Retinal pigment epithelial cell (primary cell): Measurements from ENCODE around the gene SERPINB3.
"Not testable (repeated sequence)": the region's sequence is repeated elsewhere in the genome, so short reads cannot be mapped to it uniquely, and the experiment has no call there.

Experiments
- DNase-seq: peaks from one replicate; pipeline ENCODE4 v3.0.0-alpha.2; 2010; ENCODE audit warnings: low read depth
- H3K4me3 ChIP-seq: 2 replicates; pipeline ENCODE4 v1.5.1; 2011; ENCODE audit warnings: mild to moderate bottlenecking, low read length, control low read depth, moderate library complexity
- TF ChIP-seq, protein P1 (sequence below): conservative IDR thresholded peaks from 2 replicates; pipeline ENCODE4 v1.5.1; 2011; ENCODE audit warnings: low read depth, low read length, control low read depth, inconsistent platforms

SERPINB3 gene

DNA sequence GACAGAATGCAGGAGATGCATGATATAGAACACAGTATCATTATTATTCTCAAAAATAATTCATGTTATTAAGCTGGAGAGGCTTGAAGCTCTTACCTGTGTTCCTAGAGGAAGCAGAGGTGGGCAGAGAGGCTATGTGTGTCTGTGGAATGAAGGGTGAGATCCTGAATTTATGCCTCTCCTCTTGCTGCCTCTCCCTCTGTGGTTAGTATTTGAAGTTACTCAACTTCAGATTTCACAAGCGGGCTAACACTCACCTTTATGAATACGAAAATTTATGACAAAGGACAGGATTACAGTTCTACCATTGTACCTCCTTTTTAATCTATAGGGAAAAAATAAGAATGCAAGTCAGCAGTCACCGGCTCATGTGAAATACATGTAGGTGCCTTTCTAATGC lies at the start of gene SERPINB3:
SERPINB3 (minus strand) TSS at position 144 of the 400 bp plus-strand sequence. CDS start 677 bp downstream, outside the sequence.
- not testable (repeated sequence) for DNase-seq, H3K4me3 ChIP-seq

DNA sequence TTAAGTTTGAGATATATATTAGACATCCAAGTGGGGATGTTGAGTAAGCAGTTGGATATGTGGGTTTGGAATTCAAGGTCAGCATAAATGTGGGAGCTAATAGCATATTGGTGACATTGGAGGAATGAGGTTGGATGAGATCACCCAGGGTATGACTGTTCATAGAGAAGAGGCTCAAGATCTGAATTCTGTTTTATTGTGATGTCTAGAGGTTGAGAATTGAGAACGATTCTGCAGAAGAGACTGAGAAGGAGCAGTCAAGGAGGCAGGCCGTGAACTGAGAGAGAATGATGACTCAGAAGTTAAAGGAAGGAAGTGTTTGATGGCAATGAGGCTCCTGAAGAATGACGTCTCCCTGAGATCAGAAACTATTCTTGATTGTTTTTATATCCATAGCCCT lies 47.0 kb upstream of the SERPINB3 start:
- H3K4me3 ChIP-seq: no peak overlapping the region
- TF ChIP-seq, protein P1, sequence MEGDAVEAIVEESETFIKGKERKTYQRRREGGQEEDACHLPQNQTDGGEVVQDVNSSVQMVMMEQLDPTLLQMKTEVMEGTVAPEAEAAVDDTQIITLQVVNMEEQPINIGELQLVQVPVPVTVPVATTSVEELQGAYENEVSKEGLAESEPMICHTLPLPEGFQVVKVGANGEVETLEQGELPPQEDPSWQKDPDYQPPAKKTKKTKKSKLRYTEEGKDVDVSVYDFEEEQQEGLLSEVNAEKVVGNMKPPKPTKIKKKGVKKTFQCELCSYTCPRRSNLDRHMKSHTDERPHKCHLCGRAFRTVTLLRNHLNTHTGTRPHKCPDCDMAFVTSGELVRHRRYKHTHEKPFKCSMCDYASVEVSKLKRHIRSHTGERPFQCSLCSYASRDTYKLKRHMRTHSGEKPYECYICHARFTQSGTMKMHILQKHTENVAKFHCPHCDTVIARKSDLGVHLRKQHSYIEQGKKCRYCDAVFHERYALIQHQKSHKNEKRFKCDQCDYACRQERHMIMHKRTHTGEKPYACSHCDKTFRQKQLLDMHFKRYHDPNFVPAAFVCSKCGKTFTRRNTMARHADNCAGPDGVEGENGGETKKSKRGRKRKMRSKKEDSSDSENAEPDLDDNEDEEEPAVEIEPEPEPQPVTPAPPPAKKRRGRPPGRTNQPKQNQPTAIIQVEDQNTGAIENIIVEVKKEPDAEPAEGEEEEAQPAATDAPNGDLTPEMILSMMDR: no peak
- DNase-seq: no peak

DNA sequence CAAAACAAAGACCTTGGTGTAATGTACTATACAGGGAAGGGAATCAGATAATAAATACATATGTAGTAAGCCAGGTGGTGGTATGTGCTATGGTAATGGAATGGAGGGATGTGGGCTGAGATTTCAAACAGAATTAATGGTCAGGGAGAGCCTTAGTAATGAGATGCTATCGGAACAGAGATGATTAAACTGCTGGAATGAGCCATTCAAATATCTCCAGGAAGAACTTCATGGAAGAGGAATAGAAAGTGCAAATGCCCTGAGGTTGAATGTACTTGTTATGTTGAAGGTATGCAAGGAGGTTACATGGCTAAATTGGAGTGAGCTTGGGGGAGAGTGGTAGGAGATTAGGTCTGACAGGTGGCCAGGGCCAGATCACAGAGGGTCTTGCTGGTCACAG lies 46.1 kb upstream of the SERPINB3 start:
- TF ChIP-seq, protein P1: no peak
- DNase-seq: no peak
- no peak overlapping the region for H3K4me3 ChIP-seq

GRCh38 chr18:63705401-63705800 lies 43.7 kb upstream of the SERPINB3 start:
- TF ChIP-seq, protein P1: no peak
- DNase-seq: no peak
- no peak overlapping the region for H3K4me3 ChIP-seq

- TF ChIP-seq, protein P1: no peak
- H3K4me3 ChIP-seq: no peak within 1 kb of the TSS
- DNase-seq: no peak
These were observed 41.0 kb upstream of the SERPINB3 start, which contains the start of gene SERPINB11 for GRCh38 chr18:63702660-63703059. SERPINB11 (plus strand) TSS chr18:63702960; CDS start chr18:63710194, 7,234 bp downstream.

- TF ChIP-seq, protein P1: no peak
- H3K4me3 ChIP-seq: no peak overlapping the region
- no peak for DNase-seq
These were observed 40.3 kb upstream of the SERPINB3 start for GRCh38 chr18:63701952-63702351.

DNA sequence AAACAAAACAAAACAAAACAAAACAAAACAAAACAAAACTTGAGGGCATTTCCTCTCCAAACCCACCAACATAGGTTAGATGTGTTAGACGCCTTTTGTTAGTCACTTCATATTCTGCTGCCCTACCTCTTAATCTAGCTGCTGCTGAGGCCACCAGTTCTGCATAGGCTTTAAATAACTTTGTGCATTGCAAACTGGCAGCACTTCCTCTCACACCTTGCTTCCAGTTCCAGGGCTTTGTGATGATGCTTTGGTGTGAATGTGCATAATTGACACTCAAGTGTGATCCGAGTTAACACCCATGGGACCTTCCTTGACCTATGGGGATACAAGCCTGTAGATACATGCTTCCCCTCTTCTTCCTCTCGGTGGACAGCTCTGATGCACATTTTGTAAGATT lies 38.8 kb upstream of the SERPINB3 start:
- TF ChIP-seq, protein P1: no peak

More for the DNA sequence above, 38.8 kb upstream of the SERPINB3 start:
- DNase-seq: no peak
- no peak overlapping the region for H3K4me3 ChIP-seq
